MM.1S (cell line): Measurements from ENCODE around the gene FAM174C.

Experiments used
- CTCF ChIP-seq: fragments of 300-600 bp; sonication (generic); IDR thresholded peaks from 2 replicates; pipeline ENCODE4 v1.5.1; 2016; ENCODE audit warnings: antibody characterized with exemption, low read length, mixed read lengths
- EZH2phosphoT487 ChIP-seq: fragments of 300-600 bp; sonication (generic); IDR thresholded peaks from 2 replicates; pipeline ENCODE4 v1.6.1; 2018; ENCODE audit warnings: antibody characterized with exemption, low read length

GRCh38 chr19:1270213-1270853 lies 5.0 kb upstream of the FAM174C start:
- TF ChIP-seq CTCF (no peak), EZH2phosphoT487 (no peak)
